Common myeloid progenitor, CD34-positive (primary cell): ENCODE data around the gene OR10H1. TPM values are rescaled to one million over a fixed set of nuclear protein-coding genes. Genes with fewer than 3 reads are reported as not detected.

Experiments used
- CTCF ChIA-PET: fragments of 350-600 bp; sonication (Branson Sonifier 250); formaldehyde crosslinking; loops from one replicate; lab custom pipeline; 2021; ENCODE audit warnings: antibody characterized with exemption; lab: Charles Lee
- POLR2A ChIA-PET: fragments of 350-600 bp; sonication (Branson Sonifier 250); formaldehyde crosslinking; loops from one replicate; lab custom pipeline; 2021; ENCODE audit warnings: antibody characterized with exemption; lab: Charles Lee
- DNase-seq, 3 donors: peaks; one replicate each; pipeline versions ENCODE4 v3.0.0 to v3.0.0-alpha.2; 2013
- H3K27ac ChIP-seq, 2 experiments: 1 replicate in 1 of 2; 2 replicates in 1 of 2; pipeline ENCODE4 v1.7.0; 2013; ENCODE audit warnings: inconsistent platforms in 2 of 2, low read length in 2 of 2, mild to moderate bottlenecking in 2 of 2, low read depth in 1 of 2, moderate library complexity in 1 of 2; ENCODE audit not compliant: severe bottlenecking in 2 of 2, insufficient read depth in 1 of 2, poor library complexity in 1 of 2
- H3K27me3 ChIP-seq, 5 experiments: replicated peaks in 2 of 5; 1 replicate in 3 of 5; 2 replicates in 2 of 5; pipeline versions ENCODE4 v1.6.1 to v1.7.0; 2013; ENCODE audit warnings: low read length in 4 of 5, mild to moderate bottlenecking in 2 of 5, moderate library complexity in 2 of 5, inconsistent platforms in 1 of 5; ENCODE audit not compliant: insufficient read depth in 5 of 5, control insufficient read depth in 4 of 5
- H3K36me3 ChIP-seq, 4 experiments: 1 replicate in 2 of 4; 2 replicates in 2 of 4; pipeline versions ENCODE4 v1.6.1 to v1.7.0; 2013; ENCODE audit warnings: low read length in 3 of 4, control low read depth in 1 of 4, mild to moderate bottlenecking in 1 of 4; ENCODE audit not compliant: control insufficient read depth in 4 of 4, insufficient read depth in 4 of 4
- H3K4me1 ChIP-seq, 4 experiments: 1 replicate in 3 of 4; 2 replicates in 1 of 4; pipeline versions ENCODE4 v1.6.1 to v1.7.1; 2013; ENCODE audit warnings: low read length in 3 of 4, mild to moderate bottlenecking in 3 of 4, control low read depth in 1 of 4, inconsistent platforms in 1 of 4, moderate library complexity in 1 of 4; ENCODE audit not compliant: control insufficient read depth in 4 of 4, insufficient read depth in 4 of 4; ENCODE audit errors: control extremely low read depth in 1 of 4
- H3K4me3 ChIP-seq, 7 experiments: 1 replicate in 4 of 7; 2 replicates in 3 of 7; pipeline versions ENCODE4 v1.5.1 to v1.7.0; 2013; ENCODE audit warnings: mild to moderate bottlenecking in 7 of 7, low read length in 6 of 7, moderate library complexity in 6 of 7, inconsistent platforms in 2 of 7, low read depth in 2 of 7, control low read depth in 1 of 7; ENCODE audit not compliant: insufficient read depth in 4 of 7, control insufficient read depth in 1 of 7; ENCODE audit errors: extremely low read depth in 1 of 7
- H3K9me3 ChIP-seq, 5 experiments: 1 replicate in 4 of 5; 2 replicates in 1 of 5; pipeline versions ENCODE4 v1.6.1 to v1.7.1; 2013; ENCODE audit warnings: low read length in 4 of 5, mild to moderate bottlenecking in 2 of 5, inconsistent platforms in 1 of 5, low read depth in 1 of 5, moderate library complexity in 1 of 5; ENCODE audit not compliant: control insufficient read depth in 4 of 5, insufficient read depth in 2 of 5; ENCODE audit errors: control extremely low read depth in 1 of 5
- WGBS: methylation state at CpG from one replicate; pipeline ENCODE4 v1.1.5; 2013; ENCODE audit not compliant: insufficient coverage; 5-methylcytosine and 5-hydroxymethylcytosine counted together
- polyA plus RNA-seq: library from polyadenylated mRNA; unstranded; fragments of 120-200 nt; gene quantifications from one replicate; pipeline ENCODE4 v1.2.1, GENCODE V29; 2013

Gene OR10H1
- polyA plus RNA-seq, result 0.04 TPM

- Histone ChIP-seq H3K4me1 (peaks cover 0 to 15% (median 6%) of the 10 kb centered on the region in 4 experiments), H3K9me3 (no peaks in the 10 kb centered on the region), H3K27ac (no peak within 1 kb of the TSS), H3K4me3 (no peak within 1 kb of the TSS), H3K36me3 (no peaks in the 10 kb centered on the region), H3K27me3 (peaks cover 0 to 20% (median 1%) of the 10 kb centered on the region in 5 experiments)
- 81% methylated on average over 3 of the region's 5 CpGs for WGBS
- no peak for DNase-seq
- CTCF ChIA-PET, result no interaction called here
- POLR2A ChIA-PET, result interaction anchor here (0.5 kb wide), 1 partner anchor 194 kb away, joined by 4 read pairs; no protein-coding TSS in a partner anchor
These were observed at the start of gene OR10H1 for GRCh38 chr19:15815306-15815705. Gene OR10H1 (minus strand): TSS chr19:15815664. CDS start chr19:15808037, 7,627 bp downstream.

GRCh38 chr19:15864824-15865223, 49.4 kb upstream of the OR10H1 start:
- no peak for DNase-seq
- H3K9me3 ChIP-seq, result no peaks in the 10 kb centered on the region
- CTCF ChIA-PET, result interaction anchor here (1.3 kb wide), 1 partner anchor 46 kb away, joined by 3 read pairs; no protein-coding TSS in a partner anchor
- peak overlapping the region in 1 of 7 experiments; percentile 16 for H3K4me3 ChIP-seq
- H3K27ac ChIP-seq, result peak overlapping the region in 1 of 2 experiments; percentile 19
- H3K36me3 ChIP-seq, result no peaks in the 10 kb centered on the region
- 75% methylated on average over 5 of the region's 5 CpGs for WGBS
- H3K4me1 ChIP-seq, result peaks cover 8 to 49% (median 21%) of the 10 kb centered on the region in 4 experiments
- H3K27me3 ChIP-seq, result no peaks in the 10 kb centered on the region
- POLR2A ChIA-PET, result interaction anchor here (1.2 kb wide), 1 partner anchor 28 kb away, joined by 3 read pairs; no protein-coding TSS in a partner anchor

GRCh38 chr19:15863272-15863671, 47.8 kb upstream of the OR10H1 start:
- POLR2A ChIA-PET, result no interaction called here

GRCh38 chr19:15862444-15862843, 47.0 kb upstream of the OR10H1 start:
- Histone ChIP-seq H3K27ac (no peak overlapping the region), H3K27me3 (no peaks in the 10 kb centered on the region), H3K4me1 (peaks cover 0 to 29% (median 4%) of the 10 kb centered on the region in 4 experiments), H3K36me3 (no peaks in the 10 kb centered on the region), H3K9me3 (no peaks in the 10 kb centered on the region), H3K4me3 (no peak overlapping the region)
- ChIA-PET POLR2A (no interaction called here), CTCF (no interaction called here)
- 38% methylated on average over 5 of the region's 7 CpGs for WGBS
- DNase-seq, result no peak

More at GRCh38 chr19:15863272-15863671, 47.8 kb upstream of the OR10H1 start:
- H3K36me3 ChIP-seq, result no peaks in the 10 kb centered on the region
- peaks cover 0 to 34% (median 9%) of the 10 kb centered on the region in 4 experiments for H3K4me1 ChIP-seq
- H3K27ac ChIP-seq, result no peak overlapping the region
- H3K9me3 ChIP-seq, result no peaks in the 10 kb centered on the region
- 92% methylated on average over 4 of the region's 8 CpGs for WGBS
- peak overlapping the region in 1 of 7 experiments; percentile 0 for H3K4me3 ChIP-seq
- CTCF ChIA-PET, result no interaction called here
- no peaks in the 10 kb centered on the region for H3K27me3 ChIP-seq
- DNase-seq, result no peak

- DNase-seq, result no peak
These were observed 45.1 kb upstream of the OR10H1 start for GRCh38 chr19:15860522-15860921.

GRCh38 chr19:15859187-15859586, 43.7 kb upstream of the OR10H1 start:
- POLR2A ChIA-PET, result no interaction called here
- 79% methylated on average over 4 of the region's 6 CpGs for WGBS
- CTCF ChIA-PET, result interaction anchor here (1.0 to 1.4 kb wide), 2 partner anchors 10 to 16 kb away, joined by 3 to 6 read pairs; no protein-coding TSS in a partner anchor

More at GRCh38 chr19:15860522-15860921, 45.1 kb upstream of the OR10H1 start:
- H3K9me3 ChIP-seq, result no peaks in the 10 kb centered on the region
- 95% methylated on average over 4 of the region's 6 CpGs for WGBS
- peaks cover 0 to 14% (median 2%) of the 10 kb centered on the region in 4 experiments for H3K4me1 ChIP-seq
- ChIA-PET POLR2A (interaction anchor here (0.5 kb wide), 1 partner anchor 41 kb away, joined by 3 read pairs; no protein-coding TSS in a partner anchor), CTCF (interaction anchor here (1.4 kb wide), 1 partner anchor 14 kb away, joined by 6 read pairs; no protein-coding TSS in a partner anchor)
- no peaks in the 10 kb centered on the region for H3K27me3 ChIP-seq
- H3K4me3 ChIP-seq, result no peak overlapping the region
- no peaks in the 10 kb centered on the region for H3K36me3 ChIP-seq
- H3K27ac ChIP-seq, result no peak overlapping the region

GRCh38 chr19:15850385-15850784, 34.9 kb upstream of the OR10H1 start:
- peaks cover 0 to 12% (median 5%) of the 10 kb centered on the region in 5 experiments for H3K9me3 ChIP-seq
- H3K27ac ChIP-seq, result no peak overlapping the region
- ChIA-PET POLR2A (no interaction called here), CTCF (no interaction called here)
- peaks cover 0 to 9% (median 0%) of the 10 kb centered on the region in 4 experiments for H3K4me1 ChIP-seq
- H3K27me3 ChIP-seq, result no peaks in the 10 kb centered on the region
- 100% methylated on average over 1 of the region's 3 CpGs for WGBS
- H3K4me3 ChIP-seq, result no peak overlapping the region
- DNase-seq, result no peak
- no peaks in the 10 kb centered on the region for H3K36me3 ChIP-seq

More at GRCh38 chr19:15859187-15859586, 43.7 kb upstream of the OR10H1 start:
- H3K4me1 ChIP-seq, result peaks cover 0 to 4% (median 0%) of the 10 kb centered on the region in 4 experiments
- H3K27ac ChIP-seq, result no peak overlapping the region
- H3K4me3 ChIP-seq, result no peak overlapping the region
- H3K36me3 ChIP-seq, result no peaks in the 10 kb centered on the region
- no peaks in the 10 kb centered on the region for H3K9me3 ChIP-seq
- H3K27me3 ChIP-seq, result no peaks in the 10 kb centered on the region
- no peak for DNase-seq
